GM10266 (cell line): ENCODE results near the gene AKR1E2.
"Not testable (repeated sequence)": the region's sequence is repeated elsewhere in the genome, so short reads cannot be mapped to it uniquely, and the experiment has no call there.

Experiments
- DNase-seq: peaks from one replicate; pipeline ENCODE4 v3.0.0; 2012; ENCODE audit errors: extremely low spot score
- TF ChIP-seq, protein P1 (sequence below): IDR thresholded peaks from 2 replicates; pipeline ENCODE4 v1.5.1; 2012; ENCODE audit warnings: mild to moderate bottlenecking, low read depth; ENCODE audit not compliant: control insufficient read depth, insufficient read depth; ENCODE audit errors: missing control alignments

Gene AKR1E2

DNA sequence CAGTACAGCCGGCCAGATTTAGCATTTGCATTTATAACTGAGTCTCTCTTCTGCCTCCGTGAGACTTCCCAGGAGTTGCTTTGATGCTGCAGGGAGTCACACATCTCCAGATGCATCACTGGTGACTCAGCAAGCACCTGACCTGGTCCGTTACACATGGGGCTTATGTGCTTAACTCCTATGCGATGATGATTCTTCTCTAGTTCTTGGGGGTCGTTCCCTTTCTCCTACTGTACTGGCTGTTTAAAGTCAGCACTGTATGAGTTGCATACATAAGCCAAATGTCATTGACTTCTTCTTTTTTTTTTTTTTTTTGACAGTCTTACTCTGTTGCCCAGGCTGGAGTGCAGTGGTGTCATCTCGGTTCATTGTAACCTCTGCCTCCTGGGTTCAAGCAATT lies 13.0 kb upstream of the AKR1E2 start:
- TF ChIP-seq, protein P1, sequence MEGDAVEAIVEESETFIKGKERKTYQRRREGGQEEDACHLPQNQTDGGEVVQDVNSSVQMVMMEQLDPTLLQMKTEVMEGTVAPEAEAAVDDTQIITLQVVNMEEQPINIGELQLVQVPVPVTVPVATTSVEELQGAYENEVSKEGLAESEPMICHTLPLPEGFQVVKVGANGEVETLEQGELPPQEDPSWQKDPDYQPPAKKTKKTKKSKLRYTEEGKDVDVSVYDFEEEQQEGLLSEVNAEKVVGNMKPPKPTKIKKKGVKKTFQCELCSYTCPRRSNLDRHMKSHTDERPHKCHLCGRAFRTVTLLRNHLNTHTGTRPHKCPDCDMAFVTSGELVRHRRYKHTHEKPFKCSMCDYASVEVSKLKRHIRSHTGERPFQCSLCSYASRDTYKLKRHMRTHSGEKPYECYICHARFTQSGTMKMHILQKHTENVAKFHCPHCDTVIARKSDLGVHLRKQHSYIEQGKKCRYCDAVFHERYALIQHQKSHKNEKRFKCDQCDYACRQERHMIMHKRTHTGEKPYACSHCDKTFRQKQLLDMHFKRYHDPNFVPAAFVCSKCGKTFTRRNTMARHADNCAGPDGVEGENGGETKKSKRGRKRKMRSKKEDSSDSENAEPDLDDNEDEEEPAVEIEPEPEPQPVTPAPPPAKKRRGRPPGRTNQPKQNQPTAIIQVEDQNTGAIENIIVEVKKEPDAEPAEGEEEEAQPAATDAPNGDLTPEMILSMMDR, result no peak
- DNase-seq, result no peak

DNA sequence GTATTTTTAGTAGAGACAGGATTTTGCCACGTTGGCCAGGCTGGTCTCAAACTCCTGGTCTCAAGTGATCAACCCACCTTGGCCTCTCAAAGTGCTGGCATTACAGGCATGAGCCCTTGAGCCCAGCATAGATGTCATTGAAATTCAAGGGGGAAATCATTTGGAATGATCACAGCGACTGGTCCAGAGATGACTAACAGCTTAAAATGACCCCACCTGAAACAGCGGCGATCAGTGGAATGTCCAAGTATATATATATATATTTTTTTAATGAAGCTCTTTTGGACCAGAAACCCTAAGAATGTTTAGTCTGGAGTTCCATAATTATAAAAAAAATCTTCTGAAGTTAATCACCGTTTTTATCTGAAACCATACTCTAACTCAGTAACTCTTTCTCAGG lies 12.5 kb upstream of the AKR1E2 start:
- TF ChIP-seq, protein P1, result no peak
- DNase-seq, result no peak

DNA sequence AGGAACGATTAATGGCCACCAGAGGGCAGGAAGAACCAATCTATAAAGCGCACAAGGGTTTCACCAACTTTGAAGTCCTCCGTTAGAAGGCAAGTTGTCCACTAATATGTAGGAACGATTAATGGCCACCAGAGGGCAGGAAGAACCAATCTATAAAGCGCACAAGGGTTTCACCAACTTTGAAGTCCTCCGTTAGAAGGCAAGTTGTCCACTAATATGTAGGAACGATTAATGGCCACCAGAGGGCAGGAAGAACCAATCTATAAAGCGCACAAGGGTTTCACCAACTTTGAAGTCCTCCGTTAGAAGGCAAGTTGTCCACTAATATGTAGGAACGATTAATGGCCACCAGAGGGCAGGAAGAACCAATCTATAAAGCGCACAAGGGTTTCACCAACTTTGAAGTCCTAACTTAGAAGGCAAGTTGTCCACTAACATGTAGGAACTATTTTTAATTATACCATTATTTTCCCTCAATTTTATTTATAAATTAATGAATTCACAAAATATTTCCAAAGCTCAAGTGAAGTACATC lies 10.3 kb upstream of the AKR1E2 start:
- not testable (repeated sequence) for DNase-seq

DNA sequence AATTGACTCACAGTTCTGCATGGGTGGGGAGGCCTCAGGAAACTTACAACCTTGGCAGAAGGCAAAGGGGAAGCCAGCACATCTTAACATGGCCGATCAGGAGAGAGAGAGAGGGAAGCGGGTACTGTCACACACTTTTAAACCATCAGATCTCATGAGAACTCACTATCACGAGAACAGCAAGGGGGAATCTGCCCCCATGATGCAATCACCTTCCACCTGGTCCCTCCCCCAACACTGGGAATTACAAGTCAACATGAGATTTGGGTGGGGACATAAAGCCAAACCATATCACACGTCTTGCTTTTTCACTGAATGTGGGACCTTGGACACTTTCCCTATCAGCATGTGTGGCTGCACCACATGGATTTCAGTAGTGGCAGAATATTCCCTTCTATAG lies 9.0 kb upstream of the AKR1E2 start:
- TF ChIP-seq, protein P1, result no peak

DNA sequence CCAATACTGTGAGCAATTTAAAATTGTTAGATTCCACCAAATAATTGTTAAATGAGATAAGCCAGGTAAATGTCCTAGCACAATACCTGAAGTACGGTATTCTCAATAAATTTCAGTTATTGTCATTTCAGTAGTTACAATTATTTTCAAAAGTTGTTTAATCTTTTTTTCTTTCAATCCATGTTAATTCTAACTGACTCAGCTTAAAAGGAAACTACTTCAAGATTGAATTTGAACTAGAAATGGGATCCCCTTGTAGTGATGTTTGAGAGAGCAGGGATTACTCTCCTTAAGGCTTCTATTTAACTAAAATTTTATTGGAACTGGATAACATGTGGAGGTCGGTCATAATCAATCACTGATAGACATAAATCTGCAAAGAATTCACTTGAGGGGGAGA lies 6.9 kb upstream of the AKR1E2 start:
- TF ChIP-seq, protein P1, result no peak
- no peak for DNase-seq

More for the DNA sequence above, 9.0 kb upstream of the AKR1E2 start:
- no peak for DNase-seq

DNA sequence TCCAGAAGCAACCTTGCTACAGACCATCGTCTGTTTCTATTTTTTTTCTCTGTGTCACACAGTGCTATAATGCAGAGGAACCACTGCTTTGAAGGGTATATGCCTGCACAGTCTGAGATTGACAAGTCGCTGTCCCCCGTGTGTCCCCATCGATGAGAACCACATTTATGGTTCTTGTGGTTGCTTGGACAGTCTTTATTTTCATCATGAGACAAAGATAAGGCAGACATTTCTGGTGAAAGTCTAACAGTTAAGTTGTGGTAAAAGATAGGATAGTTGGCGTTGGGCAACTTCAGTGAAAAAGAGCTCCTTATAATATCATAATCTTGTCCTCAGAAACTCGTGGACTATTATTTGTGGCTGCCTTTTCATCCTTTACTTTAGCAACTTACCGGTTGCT lies 6.3 kb upstream of the AKR1E2 start:
- DNase-seq, result no peak
- TF ChIP-seq, protein P1, result no peak

DNA sequence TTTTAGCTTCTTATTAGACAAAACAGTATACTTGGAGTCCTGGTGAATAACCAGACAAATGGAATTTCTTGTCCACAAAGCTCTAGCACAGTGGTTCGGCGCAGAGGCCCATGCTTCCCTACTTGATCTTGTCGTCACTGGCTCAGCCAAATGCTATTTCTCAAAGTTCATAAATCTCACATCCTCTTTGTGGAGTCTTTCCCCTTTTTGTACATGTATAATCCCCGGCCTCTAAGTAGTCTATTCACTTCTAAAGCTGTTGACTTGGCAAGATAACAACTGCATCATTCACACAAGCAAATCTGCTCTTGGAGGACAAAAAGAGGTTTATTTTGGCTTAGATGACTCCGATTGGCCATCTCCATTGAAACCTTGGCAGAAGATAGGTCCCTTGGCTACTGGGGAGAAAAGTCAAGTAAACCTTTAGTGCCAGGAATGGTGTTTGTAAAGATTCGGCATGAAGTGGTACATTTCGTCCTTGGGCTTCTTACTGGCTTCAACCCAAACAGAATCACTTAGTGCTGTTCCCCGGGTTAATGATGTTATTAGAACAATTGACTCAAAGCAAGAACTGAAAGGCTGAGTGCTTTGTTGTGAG lies 5.1 kb upstream of the AKR1E2 start:
- TF ChIP-seq, protein P1, result no peak
- DNase-seq, result no peak

DNA sequence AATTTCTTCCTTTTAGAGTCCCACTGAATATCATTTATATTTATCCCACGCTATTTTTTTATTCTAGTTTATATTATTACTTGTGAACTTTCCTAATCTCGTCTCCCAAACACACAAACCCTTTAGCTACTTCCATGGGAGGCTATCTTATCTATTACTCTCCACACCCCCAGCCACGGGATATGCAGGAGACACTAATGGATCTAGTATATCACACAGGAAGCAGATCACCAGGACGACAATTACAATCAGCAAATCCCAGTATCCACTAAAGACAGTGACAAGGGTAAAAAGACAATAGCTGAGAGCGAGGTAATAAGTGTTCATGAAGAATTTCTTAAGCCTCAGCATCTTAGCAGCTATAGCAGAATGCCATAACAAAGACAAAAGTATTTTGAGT lies 3.8 kb upstream of the AKR1E2 start:
- TF ChIP-seq, protein P1, result no peak
- DNase-seq, result no peak
